HepG2 (cell line): ENCODE data around the gene MT1M. TPM values are rescaled to one million over a fixed set of nuclear protein-coding genes. Genes with fewer than 3 reads are reported as not detected.

Source experiments
- FOXM1 ChIP-seq: sonication (generic); formaldehyde crosslinking; IDR thresholded peaks from 2 replicates; pipeline ENCODE4 v1.5.0; 2020; ENCODE audit warnings: missing genetic modification reagents
- KDM3A ChIP-seq: IDR thresholded peaks from 2 replicates; pipeline ENCODE4 v1.6.1; 2018; ENCODE audit warnings: low read depth, missing compliant biosample characterization
- MTA1 ChIP-seq: sonication (generic); formaldehyde crosslinking; IDR thresholded peaks from 2 replicates; pipeline ENCODE4 v1.4.0; 2020; ENCODE audit warnings: missing genetic modification reagents, mild to moderate bottlenecking, borderline replicate concordance
- MXD4 ChIP-seq: IDR thresholded peaks from 2 replicates; pipeline ENCODE4 v1.6.1; 2016; ENCODE audit warnings: mild to moderate bottlenecking, missing biosample characterization, missing genetic modification reagents
- PAX8 ChIP-seq: sonication (generic); formaldehyde crosslinking; IDR thresholded peaks from 2 replicates; pipeline ENCODE4 v1.8.0; 2022; ENCODE audit warnings: mild to moderate bottlenecking, missing genetic modification reagents, borderline replicate concordance
- SCMH1 ChIP-seq: sonication (generic); formaldehyde crosslinking; IDR thresholded peaks from 2 replicates; pipeline ENCODE4 v1.9.0; 2021; ENCODE audit warnings: missing genetic modification reagents, mild to moderate bottlenecking, borderline replicate concordance
- SIX1 ChIP-seq: sonication (generic); formaldehyde crosslinking; IDR thresholded peaks from 2 replicates; pipeline ENCODE4 v1.4.0; 2020; ENCODE audit warnings: missing genetic modification reagents, borderline replicate concordance
- U2AF2 ChIP-seq: fragments of 200-400 bp; formaldehyde crosslinking; IDR thresholded peaks from 2 replicates; pipeline ENCODE4 v1.6.1; 2017; ENCODE audit warnings: low read depth, mild to moderate bottlenecking, low read length
- ZNF205 ChIP-seq: IDR thresholded peaks from 2 replicates; pipeline ENCODE4 v1.6.1; 2018; ENCODE audit warnings: missing biosample characterization, missing genetic modification reagents
- ZNF207 ChIP-seq: fragments of 450-650 bp; IDR thresholded peaks from 2 replicates; pipeline ENCODE4 v1.6.1; 2016; ENCODE audit warnings: antibody characterized with exemption, borderline replicate concordance
- ZNF326 ChIP-seq: sonication (generic); formaldehyde crosslinking; IDR thresholded peaks from 2 replicates; pipeline ENCODE4 v1.4.0; 2020; ENCODE audit warnings: missing genetic modification reagents, borderline replicate concordance
- ZNF354B ChIP-seq: sonication (generic); formaldehyde crosslinking; IDR thresholded peaks from 2 replicates; pipeline ENCODE4 v1.8.0; 2022; ENCODE audit warnings: mild to moderate bottlenecking, missing genetic modification reagents
- ZNF367 ChIP-seq: sonication (generic); formaldehyde crosslinking; IDR thresholded peaks from 2 replicates; pipeline ENCODE4 v1.4.0; 2020; ENCODE audit warnings: missing genetic modification reagents, borderline replicate concordance
- ZNF547 ChIP-seq: sonication (generic); formaldehyde crosslinking; IDR thresholded peaks from 2 replicates; pipeline ENCODE4 v1.5.1; 2020; ENCODE audit warnings: mild to moderate bottlenecking, missing genetic modification reagents
- ZNF557 ChIP-seq: sonication (generic); formaldehyde crosslinking; IDR thresholded peaks from 2 replicates; pipeline ENCODE4 v1.4.0; 2020; ENCODE audit warnings: missing genetic modification reagents
- ZNF615 ChIP-seq: sonication (generic); formaldehyde crosslinking; IDR thresholded peaks from 2 replicates; pipeline ENCODE4 v1.5.0; 2020; ENCODE audit warnings: mild to moderate bottlenecking, missing genetic modification reagents, borderline replicate concordance
- ZSCAN21 ChIP-seq: sonication (generic); formaldehyde crosslinking; IDR thresholded peaks from 2 replicates; pipeline ENCODE4 v1.8.0; 2022; ENCODE audit warnings: mild to moderate bottlenecking, missing genetic modification reagents, moderate library complexity, borderline replicate concordance
- polyA plus RNA-seq, 8 experiments: library from polyadenylated mRNA; depleted of rRNA in 3 of 8; stranded (reverse) in 7 of 8; unstranded in 1 of 8; fragments of >200 nt; fragmentation: Illumina TruSeq in 4 of 8; extraction: Trizol in 4 of 8; gene quantifications; 2 replicates each; pipeline versions ENCODE4 v1.2.1 to v1.2.3, GENCODE V29; 2011 to 2016; ENCODE audit warnings: low read depth in 4 of 8, missing spikeins in 1 of 8, mixed read lengths in 1 of 8; ENCODE audit not compliant: insufficient read depth in 1 of 8
- total RNA-seq, 5 experiments: library from RNA; depleted of rRNA; stranded (reverse); fragments of >200 nt; fragmentation: Illumina TruSeq; extraction: Trizol; gene quantifications; 2 replicates each; pipeline ENCODE4 v1.2.3, GENCODE V29; 2016; ENCODE audit warnings: low read depth in 1 of 5
- TF ChIP-seq, protein P1 (sequence below): sonication (generic); formaldehyde crosslinking; IDR thresholded peaks from 2 replicates; pipeline ENCODE4 v1.4.0; 2020; ENCODE audit warnings: missing genetic modification reagents, borderline replicate concordance
- TF ChIP-seq, protein P2 (sequence below): sonication (generic); formaldehyde crosslinking; IDR thresholded peaks from 2 replicates; pipeline ENCODE4 v1.4.0; 2020; ENCODE audit warnings: mild to moderate bottlenecking, missing genetic modification reagents
- TF ChIP-seq, protein P3 (sequence below): sonication (generic); formaldehyde crosslinking; IDR thresholded peaks from 2 replicates; pipeline ENCODE4 v1.4.0; 2020; ENCODE audit warnings: mild to moderate bottlenecking, missing genetic modification reagents
- TF ChIP-seq, protein P4 (sequence below): sonication (generic); formaldehyde crosslinking; IDR thresholded peaks from 2 replicates; pipeline ENCODE4 v1.5.0; 2020; ENCODE audit warnings: mild to moderate bottlenecking, low read depth, missing genetic modification reagents, borderline replicate concordance

MT1M gene
- total and polyA plus RNA-seq, 2 of the 13 experiments (the other 11 are each of a cell fraction or from before 2014, with no cell fraction given), result 4.6 TPM; not detected in 1

DNA sequence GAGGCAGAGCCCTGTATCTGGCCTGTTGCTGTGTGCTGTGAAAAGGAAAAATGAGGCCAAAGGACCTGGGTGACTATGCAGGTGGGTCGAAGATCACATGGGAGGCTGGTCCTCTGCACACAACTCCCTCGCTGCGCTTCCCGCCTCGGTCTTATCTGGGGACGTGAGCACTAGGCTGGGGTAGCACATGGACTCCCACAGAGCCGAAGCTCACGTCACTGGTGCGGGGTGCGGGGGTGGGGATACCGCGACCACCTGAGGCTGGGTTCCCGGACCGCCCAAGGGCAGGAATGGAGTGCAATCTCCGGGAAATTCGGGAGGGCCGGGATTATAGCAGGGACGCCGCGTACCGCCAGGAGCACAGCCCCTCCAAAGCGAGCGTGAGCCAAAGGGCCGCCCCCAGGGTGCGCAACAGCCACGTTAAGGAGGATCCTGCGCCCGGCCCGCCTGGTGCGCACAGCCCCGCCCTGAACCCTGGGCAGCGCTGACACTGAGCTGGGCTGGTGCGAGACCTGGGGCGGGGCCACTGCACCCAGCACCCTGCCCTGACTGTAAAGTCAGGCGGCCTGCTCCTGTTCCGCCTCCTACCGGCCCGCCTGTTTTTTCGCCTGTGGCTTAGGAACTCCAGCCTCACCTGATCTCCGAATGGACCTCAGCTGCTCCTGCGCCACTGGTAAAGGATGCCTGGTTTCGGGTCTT lies 10.8 kb downstream of the MT1M start (continued):
- TF ChIP-seq SCMH1 (no peak), ZNF354B (no peak), PAX8 (CRISPR knock-in tag) (no peak), ZNF547 (CRISPR knock-in tag) (0 out of 2 replicates have a peak, but pooled peaks have one; percentile 44), U2AF2 (no peak), ZNF205 (no peak), ZSCAN21 (0 out of 2 replicates have a peak, but pooled peaks have one; percentile 23), ZNF615 (CRISPR knock-in tag) (no peak), ZNF326 (CRISPR knock-in tag) (no peak), ZNF557 (CRISPR knock-in tag) (0 out of 2 replicates have a peak, but pooled peaks have one; percentile 38), MTA1 (CRISPR knock-in tag) (no peak; the same call in 1 of the 2 replicates), ZNF367 (CRISPR knock-in tag) (no peak), FOXM1 (no peak), KDM3A (CRISPR knock-in tag) (0 out of 2 replicates have a peak, but pooled peaks have one; percentile 22), SIX1 (no peak), ZNF207 (no peak), MXD4 (CRISPR knock-in tag) (no peak)
- TF ChIP-seq, protein P1, sequence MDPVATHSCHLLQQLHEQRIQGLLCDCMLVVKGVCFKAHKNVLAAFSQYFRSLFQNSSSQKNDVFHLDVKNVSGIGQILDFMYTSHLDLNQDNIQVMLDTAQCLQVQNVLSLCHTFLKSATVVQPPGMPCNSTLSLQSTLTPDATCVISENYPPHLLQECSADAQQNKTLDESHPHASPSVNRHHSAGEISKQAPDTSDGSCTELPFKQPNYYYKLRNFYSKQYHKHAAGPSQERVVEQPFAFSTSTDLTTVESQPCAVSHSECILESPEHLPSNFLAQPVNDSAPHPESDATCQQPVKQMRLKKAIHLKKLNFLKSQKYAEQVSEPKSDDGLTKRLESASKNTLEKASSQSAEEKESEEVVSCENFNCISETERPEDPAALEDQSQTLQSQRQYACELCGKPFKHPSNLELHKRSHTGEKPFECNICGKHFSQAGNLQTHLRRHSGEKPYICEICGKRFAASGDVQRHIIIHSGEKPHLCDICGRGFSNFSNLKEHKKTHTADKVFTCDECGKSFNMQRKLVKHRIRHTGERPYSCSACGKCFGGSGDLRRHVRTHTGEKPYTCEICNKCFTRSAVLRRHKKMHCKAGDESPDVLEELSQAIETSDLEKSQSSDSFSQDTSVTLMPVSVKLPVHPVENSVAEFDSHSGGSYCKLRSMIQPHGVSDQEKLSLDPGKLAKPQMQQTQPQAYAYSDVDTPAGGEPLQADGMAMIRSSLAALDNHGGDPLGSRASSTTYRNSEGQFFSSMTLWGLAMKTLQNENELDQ, result no peak
- TF ChIP-seq, protein P2, sequence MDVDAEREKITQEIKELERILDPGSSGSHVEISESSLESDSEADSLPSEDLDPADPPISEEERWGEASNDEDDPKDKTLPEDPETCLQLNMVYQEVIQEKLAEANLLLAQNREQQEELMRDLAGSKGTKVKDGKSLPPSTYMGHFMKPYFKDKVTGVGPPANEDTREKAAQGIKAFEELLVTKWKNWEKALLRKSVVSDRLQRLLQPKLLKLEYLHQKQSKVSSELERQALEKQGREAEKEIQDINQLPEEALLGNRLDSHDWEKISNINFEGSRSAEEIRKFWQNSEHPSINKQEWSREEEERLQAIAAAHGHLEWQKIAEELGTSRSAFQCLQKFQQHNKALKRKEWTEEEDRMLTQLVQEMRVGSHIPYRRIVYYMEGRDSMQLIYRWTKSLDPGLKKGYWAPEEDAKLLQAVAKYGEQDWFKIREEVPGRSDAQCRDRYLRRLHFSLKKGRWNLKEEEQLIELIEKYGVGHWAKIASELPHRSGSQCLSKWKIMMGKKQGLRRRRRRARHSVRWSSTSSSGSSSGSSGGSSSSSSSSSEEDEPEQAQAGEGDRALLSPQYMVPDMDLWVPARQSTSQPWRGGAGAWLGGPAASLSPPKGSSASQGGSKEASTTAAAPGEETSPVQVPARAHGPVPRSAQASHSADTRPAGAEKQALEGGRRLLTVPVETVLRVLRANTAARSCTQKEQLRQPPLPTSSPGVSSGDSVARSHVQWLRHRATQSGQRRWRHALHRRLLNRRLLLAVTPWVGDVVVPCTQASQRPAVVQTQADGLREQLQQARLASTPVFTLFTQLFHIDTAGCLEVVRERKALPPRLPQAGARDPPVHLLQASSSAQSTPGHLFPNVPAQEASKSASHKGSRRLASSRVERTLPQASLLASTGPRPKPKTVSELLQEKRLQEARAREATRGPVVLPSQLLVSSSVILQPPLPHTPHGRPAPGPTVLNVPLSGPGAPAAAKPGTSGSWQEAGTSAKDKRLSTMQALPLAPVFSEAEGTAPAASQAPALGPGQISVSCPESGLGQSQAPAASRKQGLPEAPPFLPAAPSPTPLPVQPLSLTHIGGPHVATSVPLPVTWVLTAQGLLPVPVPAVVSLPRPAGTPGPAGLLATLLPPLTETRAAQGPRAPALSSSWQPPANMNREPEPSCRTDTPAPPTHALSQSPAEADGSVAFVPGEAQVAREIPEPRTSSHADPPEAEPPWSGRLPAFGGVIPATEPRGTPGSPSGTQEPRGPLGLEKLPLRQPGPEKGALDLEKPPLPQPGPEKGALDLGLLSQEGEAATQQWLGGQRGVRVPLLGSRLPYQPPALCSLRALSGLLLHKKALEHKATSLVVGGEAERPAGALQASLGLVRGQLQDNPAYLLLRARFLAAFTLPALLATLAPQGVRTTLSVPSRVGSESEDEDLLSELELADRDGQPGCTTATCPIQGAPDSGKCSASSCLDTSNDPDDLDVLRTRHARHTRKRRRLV (CRISPR knock-in tag), result 0 out of 2 replicates have a peak, but pooled peaks have one; percentile 29
- TF ChIP-seq, protein P3, sequence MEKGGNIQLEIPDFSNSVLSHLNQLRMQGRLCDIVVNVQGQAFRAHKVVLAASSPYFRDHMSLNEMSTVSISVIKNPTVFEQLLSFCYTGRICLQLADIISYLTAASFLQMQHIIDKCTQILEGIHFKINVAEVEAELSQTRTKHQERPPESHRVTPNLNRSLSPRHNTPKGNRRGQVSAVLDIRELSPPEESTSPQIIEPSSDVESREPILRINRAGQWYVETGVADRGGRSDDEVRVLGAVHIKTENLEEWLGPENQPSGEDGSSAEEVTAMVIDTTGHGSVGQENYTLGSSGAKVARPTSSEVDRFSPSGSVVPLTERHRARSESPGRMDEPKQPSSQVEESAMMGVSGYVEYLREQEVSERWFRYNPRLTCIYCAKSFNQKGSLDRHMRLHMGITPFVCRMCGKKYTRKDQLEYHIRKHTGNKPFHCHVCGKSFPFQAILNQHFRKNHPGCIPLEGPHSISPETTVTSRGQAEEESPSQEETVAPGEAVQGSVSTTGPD (CRISPR knock-in tag), result no peak
- TF ChIP-seq, protein P4, sequence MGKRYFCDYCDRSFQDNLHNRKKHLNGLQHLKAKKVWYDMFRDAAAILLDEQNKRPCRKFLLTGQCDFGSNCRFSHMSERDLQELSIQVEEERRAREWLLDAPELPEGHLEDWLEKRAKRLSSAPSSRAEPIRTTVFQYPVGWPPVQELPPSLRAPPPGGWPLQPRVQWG, result no peak
